Right ventricle myocardium inferior (tissue), 1 donor: ENCODE measurements around the gene RNU6-1. TPM values are rescaled to one million over a fixed set of nuclear protein-coding genes. Genes with fewer than 3 reads are reported as not detected.

ENCODE experiments used
- ATAC-seq: fragments of 200-7000 bp; cut with Tn5 transposase; one replicate; pipeline ENCODE4 v1.9.1; 2020; ENCODE audit warnings: mild to moderate bottlenecking, moderate library complexity
- DNase-seq: peaks from one replicate; pipeline ENCODE4 v3.0.0; 2021; ENCODE audit errors: missing footprints
- intact Hi-C: fragments of 100-400 bp; cut with DNase I; formaldehyde crosslinking; loops from one replicate; pipeline ENCODE4 v1.11.0; 2022
- total RNA-seq: library from RNA; stranded (reverse); fragmentation: NEBNext Ultra II Directional; extraction: Animal tissue kit (Norgen Biotek cat#: 25700); gene quantifications from one replicate; pipeline ENCODE4 v1.2.1, GENCODE V29; 2021
- donor health status: DM: no; HTN: yes; CAD: no; lungs with severe emphysema.

Gene RNU6-1
- total RNA-seq, 1 donor from 2014 or later = not detected

GRCh38 chr15:67809866-67810265 is 30.0 kb downstream of the RNU6-1 start:
- DNase-seq = peak; percentile 50
- no peak for ATAC-seq
- intact Hi-C loops = no loop called here

GRCh38 chr15:67809441-67809840 is 30.4 kb downstream of the RNU6-1 start:
- ATAC-seq (no peak), DNase-seq (no peak)
- intact Hi-C loops = no loop called here

GRCh38 chr15:67808821-67809220 is 31.0 kb downstream of the RNU6-1 start:
- peak; percentile 34 for DNase-seq
- ATAC-seq = no peak
- intact Hi-C loops = no loop called here

- intact Hi-C loops = no loop called here
- ATAC-seq (no peak), DNase-seq (peak; percentile 13)
These were observed 32.0 kb downstream of the RNU6-1 start for GRCh38 chr15:67807836-67808235.

- peak; percentile 35 for DNase-seq
- intact Hi-C loops = no loop called here
- no peak for ATAC-seq
These were observed 32.7 kb downstream of the RNU6-1 start for GRCh38 chr15:67807141-67807540.

GRCh38 chr15:67806536-67806935 is 33.3 kb downstream of the RNU6-1 start:
- peak; percentile 30 for DNase-seq
- intact Hi-C loops = no loop called here
- ATAC-seq = no peak

GRCh38 chr15:67805666-67806516 is 34.0 kb downstream of the RNU6-1 start:
- DNase-seq (peak; percentile 56), ATAC-seq (no peak)
- intact Hi-C loops = no loop called here

- no peak for ATAC-seq
- peak; percentile 46 for DNase-seq
- intact Hi-C loops = no loop called here
These were observed 34.7 kb downstream of the RNU6-1 start for GRCh38 chr15:67805008-67805665.

- peak; percentile 67 for DNase-seq
- intact Hi-C loops = no loop called here
These were observed 35.6 kb downstream of the RNU6-1 start for GRCh38 chr15:67803996-67804843.

GRCh38 chr15:67803299-67803698 is 36.5 kb downstream of the RNU6-1 start:
- ATAC-seq (no peak), DNase-seq (no peak)
- intact Hi-C loops = no loop called here

More at GRCh38 chr15:67803996-67804843, 35.6 kb downstream of the RNU6-1 start:
- ATAC-seq = no peak

GRCh38 chr15:67801926-67802914 is 37.6 kb downstream of the RNU6-1 start:
- intact Hi-C loops = no loop called here
- ATAC-seq = no peak
- DNase-seq = no peak

- intact Hi-C loops = no loop called here
- no peak for DNase-seq
- no peak for ATAC-seq
These were observed 38.7 kb downstream of the RNU6-1 start for GRCh38 chr15:67801142-67801541.

GRCh38 chr15:67799801-67800205 is 40.0 kb downstream of the RNU6-1 start:
- intact Hi-C loops = no loop called here
- ATAC-seq (no peak), DNase-seq (no peak)

- intact Hi-C loops = no loop called here
- DNase-seq (no peak), ATAC-seq (no peak)
These were observed 43.4 kb downstream of the RNU6-1 start for GRCh38 chr15:67796196-67797127.

GRCh38 chr15:67794832-67795574 is 44.8 kb downstream of the RNU6-1 start:
- no peak for ATAC-seq
- no peak for DNase-seq
- intact Hi-C loops = no loop called here

GRCh38 chr15:67792250-67792942 is 47.4 kb downstream of the RNU6-1 start:
- no peak for DNase-seq
- ATAC-seq = no peak
- intact Hi-C loops = no loop called here
